HEK293 (cell line): Measurements from ENCODE around the gene SMLR1.

Source experiments
- AEBP2 ChIP-seq: fragments of 450-650 bp; formaldehyde crosslinking; IDR thresholded peaks from 2 replicates; pipeline ENCODE4 v1.5.1; 2016; ENCODE audit warnings: missing biosample characterization, missing genetic modification characterization, borderline replicate concordance
- CTCF ChIP-seq: fragments of 450-650 bp; formaldehyde crosslinking; IDR thresholded peaks from 2 replicates; pipeline ENCODE4 v1.5.1; 2016; ENCODE audit warnings: missing biosample characterization, missing genetic modification characterization
- PRDM1 ChIP-seq: fragments of 450-650 bp; formaldehyde crosslinking; IDR thresholded peaks from 2 replicates; pipeline ENCODE4; 2016; ENCODE audit warnings: missing biosample characterization, missing genetic modification characterization
- REST ChIP-seq: fragments of 450-650 bp; formaldehyde crosslinking; IDR thresholded peaks from 2 replicates; pipeline ENCODE4 v1.5.1; 2016; ENCODE audit warnings: missing biosample characterization, missing genetic modification characterization
- ZBTB8A ChIP-seq: fragments of 450-650 bp; formaldehyde crosslinking; IDR thresholded peaks from 2 replicates; pipeline ENCODE4 v1.5.1; 2016; ENCODE audit warnings: missing biosample characterization, missing genetic modification characterization
- ZFHX2 ChIP-seq: fragments of 450-650 bp; formaldehyde crosslinking; conservative IDR thresholded peaks from 2 replicates; pipeline ENCODE4 v1.5.1; 2016; ENCODE audit warnings: missing biosample characterization, missing genetic modification characterization
- ZFP37 ChIP-seq: fragments of 450-650 bp; formaldehyde crosslinking; IDR thresholded peaks from 2 replicates; pipeline ENCODE4 v1.5.1; 2016; ENCODE audit warnings: missing biosample characterization, missing genetic modification characterization
- ZNF114 ChIP-seq: fragments of 450-650 bp; formaldehyde crosslinking; IDR thresholded peaks from 2 replicates; pipeline ENCODE4 v1.5.0; 2017; ENCODE audit warnings: missing biosample characterization, missing genetic modification characterization
- ZNF23 ChIP-seq: fragments of 450-650 bp; formaldehyde crosslinking; IDR thresholded peaks from 2 replicates; pipeline ENCODE4 v1.5.1; 2016; ENCODE audit warnings: missing biosample characterization, missing genetic modification characterization, borderline replicate concordance
- ZNF239 ChIP-seq: fragments of 450-650 bp; formaldehyde crosslinking; IDR thresholded peaks from 2 replicates; pipeline ENCODE4 v1.5.1; 2016; ENCODE audit warnings: missing biosample characterization, missing genetic modification characterization
- ZNF274 ChIP-seq, 2 experiments: fragments of 200-500 bp in 1 of 2; fragments of 450-650 bp in 1 of 2; sonication (Bioruptor generic) in 1 of 2; formaldehyde crosslinking in 1 of 2; IDR thresholded peaks; 2 replicates each; pipeline versions ENCODE4 v1.5.1 to v1.6.1; 2014 to 2016; ENCODE audit warnings: borderline replicate concordance in 1 of 2, inconsistent platforms in 1 of 2, low read length in 1 of 2, missing biosample characterization in 1 of 2, missing genetic modification characterization in 1 of 2
- ZNF513 ChIP-seq: fragments of 450-650 bp; IDR thresholded peaks from 2 replicates; pipeline ENCODE4 v1.5.1; 2018; ENCODE audit warnings: missing biosample characterization, missing genetic modification characterization
- ZNF639 ChIP-seq: fragments of 450-650 bp; formaldehyde crosslinking; IDR thresholded peaks from 2 replicates; pipeline ENCODE4 v1.5.1; 2016; ENCODE audit warnings: missing biosample characterization, missing genetic modification characterization
- ZNF768 ChIP-seq: fragments of 450-650 bp; formaldehyde crosslinking; IDR thresholded peaks from 2 replicates; pipeline ENCODE4 v1.5.1; 2018; ENCODE audit warnings: missing biosample characterization, mild to moderate bottlenecking, missing genetic modification characterization

- no peak for TF ChIP-seq CTCF (tag by site-specific recombination)
- no peak for TF ChIP-seq ZNF114 (tag by site-specific recombination)
- no peak for TF ChIP-seq ZNF768
- no peak for TF ChIP-seq ZFHX2 (tag by site-specific recombination)
- TF ChIP-seq ZNF274 (IDR thresholded peaks at IDR 0.05; ENCODE audit: low read length), result no peak
- TF ChIP-seq ZNF274 (tag by site-specific recombination; IDR thresholded peaks at IDR 0.05; ENCODE audit: borderline replicate concordance), result no peak
- TF ChIP-seq ZNF639 (tag by site-specific recombination), result no peak
- TF ChIP-seq ZNF23, result no peak
- no peak for TF ChIP-seq PRDM1
- no peak for TF ChIP-seq ZBTB8A (tag by site-specific recombination)
- TF ChIP-seq REST, result no peak
- no peak for TF ChIP-seq ZFP37 (tag by site-specific recombination)
- no peak for TF ChIP-seq AEBP2 (tag by site-specific recombination)
- TF ChIP-seq ZNF239 (tag by site-specific recombination), result no peak
- TF ChIP-seq ZNF513 (tag by site-specific recombination), result no peak
Measured at GRCh38 chr6:130858054-130858453, 30.8 kb downstream of the SMLR1 start.
